ENCODE results near the gene MAP4K4.

GRCh38 chr2:101811226-101812015 is 113.9 kb downstream of the MAP4K4 start:
- no peak for TF ChIP-seq GATA2 (IDR thresholded peaks at IDR 0.05; ENCODE audit: low read depth, low read length)
- TF ChIP-seq GATA3 (IDR thresholded peaks at IDR 0.05; ENCODE audit: low read depth, low read length) = no peak

All from SH-SY5Y (cell line).